ENCODE measurements around the gene PPP1R12C.

DNA sequence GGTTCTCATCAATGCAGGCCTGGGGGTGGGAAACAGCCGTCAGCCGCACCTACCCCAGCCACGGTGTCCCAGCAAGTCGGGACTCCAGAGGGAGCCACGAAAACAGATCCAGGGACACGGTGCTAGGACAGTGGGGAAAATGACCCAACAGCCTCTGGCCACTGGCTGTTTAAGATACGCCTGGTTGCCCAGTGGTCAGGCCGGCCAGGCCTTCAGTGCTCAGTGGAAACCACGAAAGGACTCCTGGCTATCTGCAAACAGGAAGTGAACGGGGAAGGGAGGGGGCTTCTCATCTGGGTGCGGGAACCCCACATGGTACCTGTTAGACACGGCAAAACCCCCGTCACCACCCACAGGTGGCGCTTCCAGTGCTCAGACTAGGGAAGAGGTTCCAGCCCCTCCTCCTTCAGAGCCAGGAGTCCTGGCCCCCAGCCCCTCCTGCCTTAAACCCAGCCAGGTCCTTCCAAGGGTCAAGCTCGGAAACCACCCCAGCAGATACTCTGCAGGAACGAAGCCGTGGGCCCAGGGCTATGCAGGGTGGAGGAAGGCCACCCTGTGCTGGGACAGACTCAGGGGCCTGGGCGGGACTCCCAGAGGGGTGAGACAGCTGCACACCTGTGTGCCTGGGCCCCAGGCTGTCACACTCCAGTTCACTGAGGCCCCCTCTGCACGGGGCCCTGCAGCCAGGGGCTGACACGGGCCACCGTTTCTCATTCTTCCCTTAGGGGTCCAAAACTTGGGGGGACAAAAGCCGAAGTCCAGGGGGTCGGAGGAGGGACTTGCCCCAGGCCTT, 4.5 kb downstream of the PPP1R12C start:
- no peak for TF ChIP-seq EZH2phosphoT487 (IDR thresholded peaks at IDR 0.05; ENCODE audit: insufficient read depth, low read depth)
- no peak for TF ChIP-seq EZH2 (IDR thresholded peaks at IDR 0.05; ENCODE audit: insufficient read depth, poor library complexity, severe bottlenecking)

All from GM23248 (cell line).